Astrocyte of the cerebellum (primary cell): Measurements from ENCODE around the gene EXOSC5.

Experiments
- DNase-seq: peaks from one replicate; pipeline ENCODE4 v3.0.0-alpha.2; 2011; ENCODE audit warnings: low read depth
- H3K4me3 ChIP-seq: 2 replicates; pipeline ENCODE4 v1.5.1; 2011; ENCODE audit warnings: mild to moderate bottlenecking, low read depth, low read length, moderate library complexity
- CTCF ChIP-seq: IDR thresholded peaks from 2 replicates; pipeline ENCODE4 v1.5.1; 2012; ENCODE audit warnings: low read length, low read depth, moderate library complexity, mild to moderate bottlenecking; ENCODE audit errors: missing control alignments
- in situ Hi-C: cut with HindIII; loops from 2 replicates; pipeline ENCODE4 v1.10.0; 2017; ENCODE audit warnings: low sequenced_read_pairs

EXOSC5 gene

GRCh38 chr19:41407271-41407670 lies 10.1 kb upstream of the EXOSC5 start:
- in situ Hi-C loops, result no loop called here
- no peak overlapping the region for H3K4me3 ChIP-seq
- no peak for TF ChIP-seq CTCF
- no peak for DNase-seq

- DNase-seq, result no peak
- TF ChIP-seq CTCF, result no peak
- H3K4me3 ChIP-seq, result no peak overlapping the region
- in situ Hi-C loops, result no loop called here
These were observed 8.6 kb upstream of the EXOSC5 start for GRCh38 chr19:41405776-41406175.

GRCh38 chr19:41403181-41403970 lies 6.2 kb upstream of the EXOSC5 start:
- in situ Hi-C loops, result no loop called here
- DNase-seq, result no peak
- TF ChIP-seq CTCF, result no peak
- H3K4me3 ChIP-seq, result no peak overlapping the region

GRCh38 chr19:41402010-41402409 lies 4.9 kb upstream of the EXOSC5 start:
- TF ChIP-seq CTCF, result no peak
- no peak overlapping the region for H3K4me3 ChIP-seq
- in situ Hi-C loops, result no loop called here
- no peak for DNase-seq

- in situ Hi-C loops, result no loop called here
- no peak for TF ChIP-seq CTCF
- no peak for DNase-seq
- H3K4me3 ChIP-seq, result no peak overlapping the region
These were observed 4.3 kb upstream of the EXOSC5 start for GRCh38 chr19:41401483-41401882.

- DNase-seq, result no peak
- H3K4me3 ChIP-seq, result no peak overlapping the region
- in situ Hi-C loops, result no loop called here
- no peak for TF ChIP-seq CTCF
These were observed 2.4 kb upstream of the EXOSC5 start for GRCh38 chr19:41399525-41399924.
